NCI-H2196 treated with DMSO at 0.1 percent for 48 hours (cell line): ENCODE measurements around the gene ALOX12B.
"Not testable (repeated sequence)": the region's sequence is repeated elsewhere in the genome, so short reads cannot be mapped to it uniquely, and the experiment has no call there.

Experiments used
- DNase-seq: peaks from one replicate; lab custom pipeline; 2025; ENCODE audit not compliant: unreplicated experiment; lab: John Stamatoyannopoulos, UW

ALOX12B gene

DNA sequence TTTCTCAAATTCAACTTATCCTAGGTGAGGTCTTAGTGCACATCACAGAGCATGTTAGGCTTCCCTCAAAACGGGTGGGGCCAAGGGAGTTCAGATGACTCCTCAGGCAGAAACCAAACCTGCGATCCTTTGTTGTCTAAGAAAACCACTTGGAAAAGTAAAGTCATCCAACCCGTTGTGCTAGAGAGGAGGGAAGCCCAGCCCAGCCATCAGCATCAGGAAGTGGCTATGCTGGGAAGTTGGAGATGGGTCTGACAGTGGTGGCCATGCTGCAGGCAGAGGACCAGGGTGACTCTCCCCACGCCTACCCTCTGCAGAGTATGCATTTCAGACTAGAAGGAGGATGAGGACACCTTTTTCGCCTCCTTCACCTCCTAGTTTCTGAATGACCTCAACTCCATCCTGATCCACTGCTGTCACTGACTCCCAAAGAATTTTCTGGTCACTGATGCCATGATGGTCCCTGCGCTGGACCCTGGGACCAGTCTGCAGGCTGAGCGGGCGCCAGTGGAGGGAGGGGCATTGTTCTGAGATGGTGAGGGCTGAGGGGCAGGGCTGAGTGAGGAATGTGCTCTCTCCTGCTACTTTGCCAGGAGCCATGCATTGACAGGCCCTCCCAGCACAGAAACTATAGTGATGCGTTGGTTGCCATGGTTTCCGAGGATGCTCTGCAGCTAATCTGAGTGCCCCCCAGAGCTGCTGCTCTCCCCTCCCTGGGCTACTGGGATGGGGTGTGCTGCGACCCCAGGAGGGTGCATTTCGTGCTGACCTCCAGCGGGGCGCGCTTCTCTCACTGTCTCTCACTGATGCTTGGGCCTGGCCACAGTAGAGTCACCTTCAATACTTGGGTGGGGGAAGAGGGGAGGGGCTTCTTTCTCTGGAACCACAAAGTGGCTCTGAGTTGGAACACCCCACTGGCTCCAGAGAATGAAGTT is 20.4 kb downstream of the ALOX12B start:
- no peak for DNase-seq

GRCh38 chr17:8064561-8065019 is 22.9 kb downstream of the ALOX12B start:
- no peak for DNase-seq

- no peak for DNase-seq
These were observed 23.6 kb downstream of the ALOX12B start for GRCh38 chr17:8063761-8064534.

DNA sequence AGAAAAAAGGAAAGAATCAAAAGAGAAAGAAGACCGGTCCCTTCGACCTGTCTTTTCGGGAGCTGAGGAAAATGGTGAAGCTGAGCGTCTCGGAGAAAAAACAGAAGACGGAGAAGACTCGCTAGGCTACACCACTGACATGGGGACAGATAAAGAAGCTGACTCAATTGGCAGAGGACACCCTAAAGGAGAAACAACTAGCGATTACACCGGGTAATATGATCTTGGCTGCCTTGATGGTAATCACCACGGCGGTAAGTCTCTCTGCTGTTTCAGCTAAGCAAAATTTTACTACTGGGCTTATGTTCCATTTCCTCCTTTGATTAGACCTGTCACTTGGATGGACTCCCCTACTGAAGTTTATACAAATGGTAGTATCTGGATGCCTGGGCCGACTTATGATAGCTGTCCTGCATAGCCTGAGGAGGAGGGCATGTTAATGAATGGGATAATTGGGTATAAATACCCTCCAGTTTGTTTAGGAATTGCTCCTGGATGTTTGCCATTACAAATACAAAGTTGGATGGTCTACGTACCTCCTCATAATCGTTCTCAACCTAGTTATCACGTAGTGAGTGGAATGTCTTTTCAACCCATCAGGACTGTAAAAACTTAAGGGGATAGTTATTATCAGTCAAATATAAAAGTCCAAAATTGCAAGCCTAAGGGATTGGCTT is 24.6 kb downstream of the ALOX12B start:
- no peak for DNase-seq

GRCh38 chr17:8062435-8062806 is 25.1 kb downstream of the ALOX12B start:
- DNase-seq: no peak

DNA sequence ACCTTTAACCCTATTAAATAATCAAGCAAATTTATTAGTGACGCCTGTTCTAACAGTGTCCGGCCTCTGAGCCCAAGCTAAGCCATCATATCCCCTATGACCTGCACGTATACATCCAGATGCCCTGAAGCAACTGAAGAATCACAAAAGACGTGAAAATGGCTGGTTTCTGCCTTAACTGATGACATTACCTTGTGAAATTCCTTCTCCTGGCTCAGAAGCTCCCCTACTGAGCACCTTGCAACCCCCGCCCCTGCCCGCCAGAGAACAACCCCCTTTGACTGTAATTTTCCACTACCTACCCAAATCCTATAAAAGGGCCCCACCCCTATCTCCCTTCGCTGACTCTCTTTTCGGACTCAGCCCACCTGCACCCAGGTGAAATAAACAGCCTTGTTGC is 25.7 kb downstream of the ALOX12B start:
- DNase-seq: not testable (repeated sequence)

DNA sequence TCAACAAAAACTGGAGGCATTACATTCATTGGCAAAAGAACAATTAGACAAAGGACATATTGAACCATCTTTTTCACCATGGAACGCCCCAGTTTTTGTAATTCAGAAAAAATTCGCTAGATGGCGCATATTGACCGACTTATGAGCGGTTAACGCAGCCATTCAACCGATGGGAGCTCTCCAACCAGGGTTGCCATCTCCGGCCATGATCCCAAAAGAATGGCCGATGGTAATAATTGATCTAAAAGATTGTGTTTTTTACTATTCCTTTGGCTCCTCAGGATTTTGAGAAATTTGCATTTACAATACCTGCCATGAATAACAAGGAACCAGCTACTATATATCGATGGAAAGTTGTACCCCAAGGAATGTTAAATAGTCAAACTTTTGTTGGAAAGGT is 27.2 kb downstream of the ALOX12B start:
- no peak for DNase-seq

DNA sequence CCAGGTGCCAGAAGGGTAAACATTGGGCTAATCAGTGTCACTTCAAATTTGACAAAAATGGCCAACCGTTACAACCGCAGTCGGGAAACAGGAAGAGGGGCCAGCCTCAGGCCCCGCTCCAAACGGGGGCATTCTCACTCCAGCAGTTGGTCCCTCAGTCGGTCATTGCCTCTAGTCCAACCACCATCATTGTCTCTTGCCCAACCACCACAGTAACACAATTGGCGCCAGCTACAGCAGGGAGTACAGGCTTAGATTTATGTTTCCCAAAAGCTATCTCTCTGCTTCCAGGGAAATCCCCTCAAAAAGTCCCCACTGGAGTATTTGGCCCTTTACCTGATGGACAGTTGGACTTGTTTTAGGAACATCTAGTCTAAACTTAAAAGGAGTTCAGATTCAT is 28.4 kb downstream of the ALOX12B start:
- DNase-seq: no peak

DNA sequence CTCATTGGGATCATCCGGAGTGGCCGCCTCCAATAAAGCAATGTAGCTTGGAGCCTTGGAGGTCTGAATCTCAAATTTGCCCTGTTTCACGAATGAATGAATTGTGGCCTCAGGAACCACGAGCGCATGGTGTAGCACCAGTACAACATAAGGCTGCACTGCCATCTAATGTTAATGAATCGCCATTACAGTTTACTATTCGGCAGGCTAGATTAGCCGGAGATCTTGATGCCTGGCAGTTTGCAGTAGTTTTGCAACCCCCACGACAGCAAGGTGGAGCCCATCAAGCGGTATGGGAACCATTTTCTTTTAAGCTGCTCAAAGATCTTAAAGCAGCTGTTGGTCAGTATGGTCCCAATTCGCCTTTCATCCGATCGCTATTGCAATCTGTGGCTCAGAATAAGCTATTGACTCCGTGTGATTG is 29.8 kb downstream of the ALOX12B start:
- peak; percentile 46 for DNase-seq

GRCh38 chr17:8056976-8057625 is 30.4 kb downstream of the ALOX12B start:
- DNase-seq: no peak

GRCh38 chr17:8056232-8056975 is 31.1 kb downstream of the ALOX12B start:
- DNase-seq: peak; percentile 7

- DNase-seq: no peak
These were observed 31.7 kb downstream of the ALOX12B start for GRCh38 chr17:8055851-8056231.

- DNase-seq: no peak
These were observed 33.9 kb downstream of the ALOX12B start for GRCh38 chr17:8053600-8053999.

DNA sequence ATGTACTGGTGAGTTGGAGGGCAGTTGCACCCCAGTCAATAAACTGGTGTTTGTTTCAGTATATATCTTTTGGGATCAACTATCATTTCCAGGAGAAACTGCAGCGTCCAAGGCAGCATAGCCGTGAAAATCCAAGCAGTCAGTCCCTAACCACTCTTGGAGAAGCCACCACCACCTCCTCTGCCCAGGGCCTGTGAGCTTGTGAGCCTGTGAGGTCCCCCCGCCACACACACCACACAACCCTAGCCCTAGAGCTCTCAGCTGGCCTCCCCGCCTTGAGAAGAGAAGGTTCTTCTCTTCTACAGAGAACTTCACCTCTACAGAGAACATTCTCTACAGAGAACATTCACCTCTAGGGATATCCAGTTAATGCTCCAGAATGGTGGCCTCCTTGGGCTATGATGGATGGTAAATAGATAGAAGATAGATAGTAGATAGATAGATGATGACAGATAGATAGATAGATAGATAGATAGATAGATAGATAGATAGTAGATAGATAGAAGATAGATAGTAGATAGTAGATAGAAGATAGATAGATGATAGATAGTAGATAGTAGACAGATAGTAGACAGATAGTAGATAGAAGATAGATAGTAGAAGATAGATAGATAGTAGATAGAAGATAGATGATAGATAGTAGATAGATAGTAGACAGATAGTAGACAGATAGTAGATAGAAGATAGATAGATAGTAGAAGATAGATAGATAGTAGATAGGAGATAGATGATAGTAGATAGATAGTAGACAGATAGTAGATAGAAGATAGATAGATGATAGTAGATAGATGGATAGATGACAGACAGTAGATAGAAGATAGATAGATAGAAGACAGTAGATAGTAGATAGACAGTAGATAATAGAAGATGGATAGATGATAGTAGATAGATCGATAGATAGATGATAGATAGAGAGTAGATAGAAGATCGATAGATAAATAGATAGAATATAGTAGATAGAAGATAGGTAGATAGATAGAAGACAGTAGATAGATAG is 35.0 kb downstream of the ALOX12B start:
- DNase-seq: no peak

GRCh38 chr17:8051831-8052230 is 35.7 kb downstream of the ALOX12B start:
- no peak for DNase-seq

GRCh38 chr17:8048736-8049135 is 38.8 kb downstream of the ALOX12B start:
- no peak for DNase-seq

- no peak for DNase-seq
These were observed 39.3 kb downstream of the ALOX12B start for GRCh38 chr17:8048236-8048635.

- no peak for DNase-seq
These were observed 39.8 kb downstream of the ALOX12B start for GRCh38 chr17:8047769-8048110.
